IgD-negative memory B cell (primary cell): ENCODE measurements around the gene CIDEC. TPM values are rescaled to one million over a fixed set of nuclear protein-coding genes. Genes with fewer than 3 reads are reported as not detected.

Source experiments
- H3K27ac Mint-ChIP-seq, 3 donors: one replicate each; pipeline ENCODE4 v1.8.0; 2020 to 2022; ENCODE audit warnings: mild to moderate bottlenecking in 3 of 3, mixed read lengths in 3 of 3, moderate library complexity in 1 of 3
- H3K27me3 Mint-ChIP-seq: one replicate; pipeline ENCODE4 v1.8.0; 2021; ENCODE audit warnings: mixed read lengths
- H3K36me3 Mint-ChIP-seq: one replicate; pipeline ENCODE4 v1.8.0; 2020; ENCODE audit warnings: mild to moderate bottlenecking, mixed read lengths
- H3K4me1 Mint-ChIP-seq, 3 donors: one replicate each; pipeline ENCODE4 v1.8.0; 2020 to 2022; ENCODE audit warnings: mixed read lengths in 3 of 3, mild to moderate bottlenecking in 1 of 3
- H3K4me3 Mint-ChIP-seq, 4 donors: one replicate each; pipeline ENCODE4 v1.8.0; 2020 to 2022; ENCODE audit warnings: mild to moderate bottlenecking in 4 of 4, mixed read lengths in 4 of 4, moderate library complexity in 3 of 4
- H3K9me3 Mint-ChIP-seq, 3 donors: one replicate each; pipeline ENCODE4 v1.8.0; 2020 to 2021; ENCODE audit warnings: mixed read lengths in 3 of 3, mild to moderate bottlenecking in 1 of 3
- polyA plus RNA-seq: library from polyadenylated mRNA; unstranded; fragments of 300-500 nt; fragmentation: Illumina TruSeq; gene quantifications from one replicate; pipeline ENCODE4 v1.2.3, GENCODE V29; 2021

CIDEC gene
- polyA plus RNA-seq, 1 donor from 2014 or later: 0.80 TPM

DNA sequence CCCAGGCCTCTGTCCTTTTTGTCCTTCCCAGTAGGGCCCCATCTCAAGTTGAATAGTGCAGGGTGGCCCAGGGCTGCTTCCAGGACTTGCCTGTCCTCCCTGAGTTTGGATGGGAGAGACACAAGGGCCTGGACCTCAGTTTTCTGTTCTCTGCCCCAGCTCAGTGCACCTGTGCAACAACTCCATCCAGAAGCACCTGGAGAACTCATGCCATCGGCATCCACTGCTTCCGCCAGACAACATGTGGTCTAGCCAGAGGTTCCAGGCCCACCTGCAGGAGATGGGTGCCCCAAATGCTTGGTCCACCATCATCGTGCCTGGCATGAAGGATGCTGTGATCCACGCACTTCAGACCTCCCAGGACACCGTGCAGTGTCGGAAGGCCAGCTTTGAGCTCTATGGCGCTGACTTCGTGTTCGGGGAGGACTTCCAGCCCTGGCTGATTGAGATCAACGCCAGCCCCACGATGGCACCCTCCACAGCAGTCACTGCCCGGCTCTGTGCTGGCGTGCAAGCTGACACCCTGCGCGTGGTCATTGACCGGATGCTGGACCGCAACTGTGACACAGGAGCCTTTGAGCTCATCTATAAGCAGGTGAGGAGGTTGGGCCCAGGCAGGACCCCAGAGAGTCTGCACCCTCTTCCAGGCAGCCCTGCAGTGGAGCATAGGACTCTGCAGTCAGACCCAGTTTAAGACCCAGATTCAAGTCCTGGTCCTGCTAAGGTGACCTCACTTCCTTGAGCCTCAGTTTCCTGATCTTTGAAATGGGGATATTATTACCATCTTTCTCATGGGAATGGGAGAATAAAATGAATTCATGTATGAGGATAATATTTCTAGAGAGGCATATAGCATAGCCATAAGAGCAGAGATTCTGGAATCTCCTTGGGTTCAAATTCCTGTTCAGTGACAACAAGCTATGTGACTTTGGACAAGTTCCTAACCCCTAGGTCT is 51.0 kb downstream of the CIDEC start:
- Mint-ChIP-seq H3K36me3 (no peaks in the 10 kb centered on the region), H3K27me3 (no peaks in the 10 kb centered on the region), H3K4me3 (no peak overlapping the region), H3K9me3 (no peaks in the 10 kb centered on the region), H3K27ac (no peak overlapping the region), H3K4me1 (peaks cover 0 to 3% (median 0%) of the 10 kb centered on the region in 3 donors)

- H3K27me3 Mint-ChIP-seq: no peaks in the 10 kb centered on the region
- H3K4me3 Mint-ChIP-seq: no peak overlapping the region
- H3K36me3 Mint-ChIP-seq: no peaks in the 10 kb centered on the region
- peaks cover 0 to 3% (median 0%) of the 10 kb centered on the region in 3 donors for H3K4me1 Mint-ChIP-seq
- no peaks in the 10 kb centered on the region for H3K9me3 Mint-ChIP-seq
- no peak overlapping the region for H3K27ac Mint-ChIP-seq
These were observed 53.1 kb downstream of the CIDEC start for GRCh38 chr3:9826815-9827573.

- H3K9me3 Mint-ChIP-seq: no peaks in the 10 kb centered on the region
- no peaks in the 10 kb centered on the region for H3K27me3 Mint-ChIP-seq
- H3K4me1 Mint-ChIP-seq: no peaks in the 10 kb centered on the region
- no peak overlapping the region for H3K4me3 Mint-ChIP-seq
- H3K27ac Mint-ChIP-seq: no peak overlapping the region
- no peaks in the 10 kb centered on the region for H3K36me3 Mint-ChIP-seq
These were observed 54.5 kb downstream of the CIDEC start for GRCh38 chr3:9825451-9826040.

DNA sequence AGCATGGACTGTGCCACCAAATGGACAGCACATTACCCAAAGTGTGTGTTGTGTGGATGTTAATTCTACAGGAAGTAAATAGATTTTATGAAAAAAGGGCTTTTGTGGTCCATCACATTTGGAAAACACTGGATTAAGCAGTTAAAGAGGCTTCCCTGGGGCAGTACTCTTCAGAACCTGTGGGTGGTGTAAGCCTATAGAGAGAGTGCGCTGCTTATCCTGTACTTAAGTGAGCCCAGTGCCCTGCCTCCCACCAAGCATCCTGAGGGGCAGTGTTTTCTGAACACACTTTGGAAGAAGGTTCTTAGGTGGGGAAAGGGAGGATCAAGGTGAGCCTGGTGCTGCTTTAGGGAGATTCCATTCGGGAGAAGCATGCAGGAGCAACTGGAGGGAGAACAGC is 59.1 kb downstream of the CIDEC start:
- Mint-ChIP-seq H3K27ac (peak overlapping the region in 1 of 3 donors; percentile 71), H3K4me1 (no peaks in the 10 kb centered on the region), H3K36me3 (no peaks in the 10 kb centered on the region), H3K9me3 (no peaks in the 10 kb centered on the region), H3K4me3 (no peak overlapping the region), H3K27me3 (no peaks in the 10 kb centered on the region)

DNA sequence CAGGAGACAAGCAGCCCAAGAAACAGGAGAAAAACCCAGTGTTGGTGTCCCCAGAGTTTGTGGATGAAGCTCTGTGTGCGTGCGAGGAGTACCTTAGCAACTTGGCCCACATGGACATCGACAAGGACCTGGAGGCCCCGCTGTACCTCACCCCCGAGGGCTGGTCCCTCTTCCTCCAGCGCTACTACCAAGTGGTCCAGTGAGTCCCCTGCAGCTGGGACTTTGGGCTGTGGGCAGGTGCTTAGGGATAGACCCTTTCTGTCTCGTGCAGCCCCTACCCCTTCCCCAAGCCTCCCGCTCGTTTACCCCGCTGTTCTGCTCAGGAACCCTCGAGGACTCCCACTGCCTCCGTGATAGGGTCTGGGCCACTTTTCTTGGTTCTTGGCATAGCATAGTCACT is 59.5 kb downstream of the CIDEC start:
- H3K27me3 Mint-ChIP-seq: no peaks in the 10 kb centered on the region
- no peak overlapping the region for H3K4me3 Mint-ChIP-seq
- no peaks in the 10 kb centered on the region for H3K9me3 Mint-ChIP-seq
- no peak overlapping the region for H3K27ac Mint-ChIP-seq
- no peaks in the 10 kb centered on the region for H3K36me3 Mint-ChIP-seq
- no peaks in the 10 kb centered on the region for H3K4me1 Mint-ChIP-seq

DNA sequence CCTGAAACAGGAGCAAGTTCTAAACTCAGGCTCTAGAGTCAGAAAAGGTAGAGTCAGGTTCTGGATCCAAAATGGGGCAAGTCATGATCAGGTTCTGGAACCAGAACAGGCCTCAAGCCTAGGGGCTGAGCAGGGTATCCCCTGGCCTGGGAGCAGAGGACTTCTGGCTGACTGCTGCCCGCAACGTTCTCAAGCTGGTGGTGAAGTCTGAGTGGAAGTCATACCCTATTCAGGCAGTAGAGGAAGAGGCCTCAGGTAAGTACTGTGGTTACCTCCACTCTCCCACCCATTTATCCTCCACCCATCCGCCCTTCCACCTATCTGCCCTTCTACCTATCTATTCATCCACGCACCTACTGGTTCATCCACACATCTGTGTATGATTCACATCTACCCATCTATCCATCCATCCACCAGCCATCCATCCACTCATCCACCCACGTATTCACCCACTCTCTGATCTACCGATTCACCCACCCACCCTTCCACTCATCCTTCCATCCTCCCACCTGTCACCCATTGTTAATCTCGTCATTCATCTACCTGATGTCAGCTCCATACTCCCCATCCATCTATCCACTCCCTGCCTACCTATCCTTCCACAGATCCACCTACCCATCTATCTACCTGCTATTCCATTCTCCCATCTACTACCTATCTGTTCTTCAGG is 61.3 kb downstream of the CIDEC start:
- Mint-ChIP-seq H3K36me3 (no peaks in the 10 kb centered on the region), H3K9me3 (no peaks in the 10 kb centered on the region), H3K4me3 (no peak overlapping the region), H3K27ac (no peak overlapping the region), H3K4me1 (no peaks in the 10 kb centered on the region), H3K27me3 (no peaks in the 10 kb centered on the region)

DNA sequence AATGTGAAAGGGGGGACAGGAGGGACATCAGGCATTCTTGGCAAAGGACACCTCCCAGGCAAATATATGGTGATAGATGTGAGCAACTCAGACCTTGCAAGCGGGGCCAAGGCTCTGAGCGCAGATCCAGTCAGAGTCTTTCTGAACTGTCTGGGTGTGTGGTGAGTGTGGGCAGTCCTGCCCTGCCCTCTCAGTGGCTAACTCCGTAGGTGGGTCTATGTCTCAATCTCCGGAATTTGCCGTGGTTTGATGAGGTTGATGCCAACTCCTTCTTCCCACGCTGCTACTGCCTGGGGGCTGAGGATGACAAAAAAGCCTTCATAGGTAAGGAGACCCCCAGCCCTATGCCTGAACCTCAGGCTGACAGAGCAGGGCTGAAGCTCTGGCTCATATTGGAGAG is 62.6 kb downstream of the CIDEC start:
- Mint-ChIP-seq H3K4me1 (no peaks in the 10 kb centered on the region), H3K9me3 (no peaks in the 10 kb centered on the region), H3K36me3 (peaks cover 1% of the 10 kb centered on the region), H3K27ac (no peak overlapping the region), H3K4me3 (no peak overlapping the region), H3K27me3 (no peaks in the 10 kb centered on the region)

Other genes starting within 250 kb of the CIDEC start
- 128 TPM for gene MTMR14, start 230.7 kb downstream of the CIDEC start, polyA plus RNA-seq
- gene CPNE9, start 176.4 kb downstream of the CIDEC start, polyA plus RNA-seq: not detected
- 14.2 TPM for gene BRPF1, start 148.5 kb downstream of the CIDEC start, polyA plus RNA-seq
- gene OGG1, start 130.3 kb downstream of the CIDEC start, polyA plus RNA-seq: 20.7 TPM
- gene CAMK1, start 110.3 kb downstream of the CIDEC start, polyA plus RNA-seq: 0.65 TPM
- 52.6 TPM for gene TADA3, start 87.8 kb downstream of the CIDEC start, polyA plus RNA-seq
- gene ARPC4, start 87.2 kb downstream of the CIDEC start, polyA plus RNA-seq: 262 TPM
- 10.5 TPM for gene TTLL3, start 70.0 kb downstream of the CIDEC start, polyA plus RNA-seq
- gene RPUSD3, start 36.2 kb downstream of the CIDEC start, polyA plus RNA-seq: 57.9 TPM
- 46.4 TPM for gene JAGN1, start 10.4 kb upstream of the CIDEC start, polyA plus RNA-seq
- gene IL17RE, start 22.6 kb upstream of the CIDEC start, polyA plus RNA-seq: not detected
- gene IL17RC, start 36.8 kb upstream of the CIDEC start, polyA plus RNA-seq: 6.7 TPM
- 17.7 TPM for gene CRELD1, start 53.6 kb upstream of the CIDEC start, polyA plus RNA-seq
- gene PRRT3, start 72.2 kb upstream of the CIDEC start, polyA plus RNA-seq: 2.0 TPM
- gene EMC3, start 106.6 kb upstream of the CIDEC start, polyA plus RNA-seq: 69.2 TPM
- gene FANCD2, start 146.2 kb upstream of the CIDEC start, polyA plus RNA-seq: 15.2 TPM
- gene FANCD2OS, start 228.0 kb upstream of the CIDEC start, polyA plus RNA-seq: not detected
- gene BRK1, start 235.4 kb upstream of the CIDEC start, polyA plus RNA-seq: 221 TPM